Epithelial cell of esophagus (primary cell): ENCODE measurements around the gene ENTHD1.

ENCODE experiments used
- DNase-seq: peaks from one replicate; pipeline ENCODE4 v3.0.0; 2010; ENCODE audit warnings: low read depth
- H3K4me3 ChIP-seq: 2 replicates; pipeline ENCODE4 v1.5.1; 2011; ENCODE audit warnings: mild to moderate bottlenecking, low read length, control low read depth
- TF ChIP-seq, protein P1 (sequence below): IDR thresholded peaks from 2 replicates; pipeline ENCODE4 v1.5.1; 2011; ENCODE audit warnings: low read depth, mild to moderate bottlenecking, low read length, control low read depth, inconsistent platforms; ENCODE audit not compliant: insufficient read depth; ENCODE audit errors: missing control alignments

The ENTHD1 gene

DNA sequence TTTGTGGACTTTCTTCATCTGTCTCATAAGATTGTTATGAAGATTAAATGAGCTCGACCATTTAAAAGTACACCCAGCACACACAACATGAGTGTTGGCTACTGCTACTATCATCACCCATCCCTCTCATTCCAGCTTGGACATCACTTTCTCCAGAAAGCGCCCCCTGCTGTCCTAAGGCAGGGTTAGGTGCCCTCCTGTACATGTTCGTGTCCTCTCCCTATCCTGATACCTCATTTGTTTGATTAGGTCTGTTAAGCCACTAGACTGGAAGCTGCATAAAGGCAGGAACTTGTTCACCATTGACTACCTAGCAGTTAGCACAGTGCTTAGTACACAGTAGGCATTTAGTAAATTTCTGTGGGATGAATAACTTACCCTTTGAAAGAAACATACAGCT, 85.5 kb downstream of the ENTHD1 start:
- H3K4me3 ChIP-seq = no peak overlapping the region
- TF ChIP-seq, protein P1, sequence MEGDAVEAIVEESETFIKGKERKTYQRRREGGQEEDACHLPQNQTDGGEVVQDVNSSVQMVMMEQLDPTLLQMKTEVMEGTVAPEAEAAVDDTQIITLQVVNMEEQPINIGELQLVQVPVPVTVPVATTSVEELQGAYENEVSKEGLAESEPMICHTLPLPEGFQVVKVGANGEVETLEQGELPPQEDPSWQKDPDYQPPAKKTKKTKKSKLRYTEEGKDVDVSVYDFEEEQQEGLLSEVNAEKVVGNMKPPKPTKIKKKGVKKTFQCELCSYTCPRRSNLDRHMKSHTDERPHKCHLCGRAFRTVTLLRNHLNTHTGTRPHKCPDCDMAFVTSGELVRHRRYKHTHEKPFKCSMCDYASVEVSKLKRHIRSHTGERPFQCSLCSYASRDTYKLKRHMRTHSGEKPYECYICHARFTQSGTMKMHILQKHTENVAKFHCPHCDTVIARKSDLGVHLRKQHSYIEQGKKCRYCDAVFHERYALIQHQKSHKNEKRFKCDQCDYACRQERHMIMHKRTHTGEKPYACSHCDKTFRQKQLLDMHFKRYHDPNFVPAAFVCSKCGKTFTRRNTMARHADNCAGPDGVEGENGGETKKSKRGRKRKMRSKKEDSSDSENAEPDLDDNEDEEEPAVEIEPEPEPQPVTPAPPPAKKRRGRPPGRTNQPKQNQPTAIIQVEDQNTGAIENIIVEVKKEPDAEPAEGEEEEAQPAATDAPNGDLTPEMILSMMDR = peak; percentile 17
- DNase-seq = peak; percentile 24

DNA sequence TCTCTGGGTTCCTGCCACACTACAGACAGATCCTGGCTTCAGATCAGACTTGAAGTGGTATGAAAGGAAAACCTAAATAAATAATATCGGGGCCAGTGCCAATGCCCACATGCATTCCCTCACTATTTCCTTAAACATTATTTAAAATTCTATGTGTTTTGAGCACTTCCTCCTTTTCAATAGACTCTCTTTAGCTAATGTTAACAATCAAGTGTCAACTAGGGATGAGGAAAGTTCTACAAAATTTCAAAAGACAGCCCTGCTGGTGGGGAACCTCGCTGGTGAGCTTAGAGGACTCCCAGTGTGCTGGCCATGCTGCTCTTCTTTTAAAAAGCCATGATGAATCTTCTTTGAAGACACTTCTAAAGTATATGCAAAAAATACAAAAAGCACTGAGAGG, 87.5 kb downstream of the ENTHD1 start:
- no peak overlapping the region for H3K4me3 ChIP-seq
- TF ChIP-seq, protein P1 = no peak
- no peak for DNase-seq

DNA sequence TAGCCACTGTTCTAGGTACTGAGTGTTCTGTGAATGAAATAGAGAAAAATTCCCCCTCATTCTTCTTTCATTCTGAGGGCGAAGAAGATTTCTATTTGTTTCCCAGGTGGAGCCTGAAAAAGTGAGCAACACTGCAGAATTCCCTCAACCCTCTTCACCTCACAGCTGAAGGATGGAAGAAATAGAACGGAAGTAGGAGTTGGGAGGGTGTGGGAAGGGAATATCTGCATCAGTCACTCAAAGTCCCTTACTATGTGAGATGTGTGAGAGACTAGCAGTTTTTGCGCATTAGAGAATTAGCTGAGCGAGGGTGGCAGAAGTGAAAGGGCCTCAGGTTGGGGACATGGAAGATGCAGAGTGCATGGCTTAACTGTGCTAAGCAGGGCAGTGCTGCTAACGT, 88.4 kb downstream of the ENTHD1 start:
- TF ChIP-seq, protein P1 = no peak
- H3K4me3 ChIP-seq = no peak overlapping the region
- DNase-seq = no peak

DNA sequence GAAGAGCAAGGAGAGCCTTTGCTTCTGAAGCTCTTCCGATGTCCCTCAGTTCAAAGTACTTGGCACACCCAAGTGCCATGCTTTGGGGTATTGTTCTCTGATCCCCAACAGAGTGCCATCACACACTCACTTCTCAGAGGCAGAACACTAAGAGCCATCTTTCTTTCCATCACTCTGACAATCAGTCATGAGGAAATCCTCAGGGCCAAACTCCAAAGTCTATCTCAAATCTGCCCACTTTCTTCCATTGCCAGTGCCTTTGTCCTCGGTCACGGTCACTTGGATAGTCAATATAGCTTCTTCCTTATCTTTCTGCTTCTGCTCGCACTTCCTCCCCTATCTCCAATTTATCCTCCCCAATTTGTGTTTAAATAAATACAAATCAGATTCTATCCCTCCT, 90.9 kb downstream of the ENTHD1 start:
- H3K4me3 ChIP-seq = no peak overlapping the region
- TF ChIP-seq, protein P1 = no peak
- no peak for DNase-seq

DNA sequence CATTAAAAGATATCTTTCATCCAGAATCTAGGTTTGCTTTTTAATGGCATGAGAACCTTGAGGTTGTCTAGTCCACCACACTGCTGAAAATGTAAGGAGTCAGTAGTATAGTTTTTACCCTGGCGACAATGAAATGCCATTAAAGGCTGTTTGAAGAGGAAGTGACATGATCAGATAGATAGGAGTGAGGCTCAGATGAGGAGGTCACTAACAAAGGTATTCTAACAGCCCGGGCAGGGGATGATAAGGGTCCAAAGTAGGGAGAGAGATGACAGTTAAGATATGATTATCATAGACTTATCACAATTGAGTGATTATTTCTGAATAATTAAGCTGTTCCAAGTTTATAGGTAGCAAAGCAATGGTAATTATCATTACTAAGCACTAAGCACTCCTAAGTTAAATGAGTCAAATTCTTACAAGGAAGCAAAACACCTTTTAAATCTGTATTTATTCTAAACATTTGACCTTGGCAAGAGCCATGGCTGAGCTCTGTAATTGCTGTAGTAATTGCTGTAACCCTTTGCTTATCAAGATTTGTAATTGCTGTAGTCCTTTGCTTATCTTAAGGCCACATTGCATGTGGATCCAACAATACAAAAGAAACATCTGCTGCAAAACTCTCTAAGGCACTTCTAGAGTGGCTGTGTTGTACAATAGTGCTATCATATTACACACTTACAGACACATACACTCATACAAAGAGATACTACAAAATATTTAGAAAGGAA, 92.6 kb downstream of the ENTHD1 start:
- H3K4me3 ChIP-seq = no peak overlapping the region
- no peak for DNase-seq
- TF ChIP-seq, protein P1 = no peak

DNA sequence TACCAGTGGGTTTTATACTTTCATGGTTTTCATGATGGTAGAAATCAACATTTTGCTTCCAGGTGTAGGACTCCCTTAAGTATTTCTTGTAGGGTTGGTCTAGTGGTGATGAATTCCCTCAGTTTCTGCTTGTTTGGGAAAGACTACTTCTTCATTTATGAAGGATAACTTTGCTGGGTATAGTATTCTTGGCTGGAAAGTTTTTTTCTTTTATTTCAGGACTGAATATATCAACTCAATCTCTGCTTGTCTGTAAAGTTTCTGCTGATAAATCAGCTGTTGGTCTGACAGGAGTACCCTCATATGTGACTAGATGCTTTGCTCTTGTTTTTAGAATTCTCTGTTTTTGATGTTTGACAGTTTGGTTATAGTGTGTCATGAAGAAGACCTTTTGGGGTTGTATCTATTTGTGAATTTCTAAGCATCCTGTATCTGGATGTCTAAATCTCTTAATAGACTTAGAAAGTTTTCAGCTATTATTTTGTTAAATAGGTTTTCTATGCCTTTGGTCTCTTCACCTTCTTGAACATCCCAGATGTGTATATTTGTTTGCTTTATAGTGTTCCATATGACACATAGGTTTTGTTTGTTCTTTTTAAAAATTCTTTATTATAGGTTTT, 95.9 kb downstream of the ENTHD1 start:
- no peak for DNase-seq
- TF ChIP-seq, protein P1 = no peak
- H3K4me3 ChIP-seq = no peak overlapping the region

DNA sequence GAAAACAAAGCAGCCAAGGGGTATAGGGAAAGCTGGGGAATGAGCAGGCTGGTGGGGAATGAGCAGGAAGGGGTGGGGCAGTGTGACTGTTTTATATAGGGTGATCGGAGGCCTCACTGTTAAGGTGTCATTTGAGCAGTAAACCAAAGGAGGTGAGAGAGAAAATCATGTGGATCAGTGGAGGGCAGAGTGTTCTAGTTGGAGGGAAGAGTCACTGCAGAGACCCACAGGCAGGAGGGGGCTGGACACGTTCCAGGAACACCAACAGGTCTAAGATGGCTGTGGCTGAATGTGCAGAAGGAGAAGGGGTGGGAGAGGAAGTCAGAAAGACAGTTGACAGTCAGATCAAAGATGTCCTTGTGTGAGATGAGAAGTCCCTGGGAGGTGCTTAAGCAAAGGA, 103.8 kb downstream of the ENTHD1 start:
- no peak overlapping the region for H3K4me3 ChIP-seq
- TF ChIP-seq, protein P1 = no peak
- no peak for DNase-seq
